HG03571 (cell line): ENCODE data around the gene ARRDC5.
"Not testable (repeated sequence)": the region's sequence is repeated elsewhere in the genome, so short reads cannot be mapped to it uniquely, and the experiment has no call there.

ENCODE experiments used
- ATAC-seq: cut with Tn5 transposase; IDR thresholded peaks from one replicate; pipeline ENCODE4 v1.9.1; 2021; ENCODE audit not compliant: unreplicated experiment

The ARRDC5 gene

GRCh38 chr19:4871711-4872110 lies 31.0 kb downstream of the ARRDC5 start:
- ATAC-seq = no peak

DNA sequence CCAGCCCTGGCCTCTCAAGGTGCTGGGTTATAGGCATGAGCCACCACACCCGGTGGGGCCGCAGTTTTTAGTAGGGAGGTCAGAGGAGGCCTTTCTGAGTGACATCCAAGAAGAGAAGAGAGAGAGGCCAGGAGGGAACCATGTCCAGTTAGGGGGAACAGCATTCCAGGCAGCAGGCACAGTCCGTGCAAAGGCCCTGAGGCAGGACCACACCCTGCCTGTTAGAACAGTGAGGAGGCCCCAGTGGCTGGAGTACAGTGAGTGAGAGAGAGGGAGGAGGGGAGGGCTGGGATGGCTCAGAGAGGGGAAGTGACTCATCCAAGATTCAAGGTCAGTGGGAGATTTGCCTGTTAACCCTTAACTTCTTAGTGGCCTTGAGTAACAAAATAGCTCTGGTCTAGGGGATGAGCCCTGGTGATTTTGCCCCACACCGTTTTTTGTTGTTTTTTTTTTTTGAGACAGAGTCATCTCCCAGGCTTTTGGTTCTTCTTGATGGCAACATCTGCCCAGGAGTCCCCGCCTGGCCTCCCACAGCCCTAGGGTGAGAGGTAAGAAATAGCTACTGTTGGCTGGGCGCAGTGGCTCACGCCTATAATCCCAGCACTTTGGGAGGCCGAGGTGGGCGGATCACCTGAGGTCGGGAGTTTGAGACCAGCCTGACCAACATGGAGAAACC lies 32.5 kb downstream of the ARRDC5 start:
- no peak for ATAC-seq

DNA sequence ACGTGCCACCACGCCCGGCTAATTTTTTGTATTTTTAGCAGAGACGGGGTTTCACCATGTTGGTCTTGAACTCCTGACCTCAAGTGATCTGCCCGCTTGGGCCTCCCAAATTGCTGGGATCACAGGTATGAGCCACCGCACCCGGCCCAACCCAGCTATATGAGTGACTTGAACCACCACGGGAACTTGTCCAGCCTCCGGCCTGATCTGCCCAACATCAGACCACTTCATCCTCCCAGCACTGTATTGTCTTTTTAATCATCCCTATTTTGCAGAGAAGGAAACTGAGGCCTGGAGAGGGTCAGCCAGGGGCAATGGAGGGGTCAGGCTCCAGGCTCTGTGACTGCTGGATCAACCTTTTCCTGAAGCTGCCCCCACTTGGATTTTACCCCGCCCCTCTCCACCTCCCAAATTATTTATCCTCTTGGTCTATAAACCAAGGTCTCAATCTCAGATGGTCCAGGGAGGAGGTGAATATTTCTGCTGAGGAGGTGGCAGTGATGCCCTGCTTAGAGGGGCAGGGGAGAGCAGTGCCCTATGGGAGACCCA lies 34.3 kb downstream of the ARRDC5 start:
- no peak for ATAC-seq

DNA sequence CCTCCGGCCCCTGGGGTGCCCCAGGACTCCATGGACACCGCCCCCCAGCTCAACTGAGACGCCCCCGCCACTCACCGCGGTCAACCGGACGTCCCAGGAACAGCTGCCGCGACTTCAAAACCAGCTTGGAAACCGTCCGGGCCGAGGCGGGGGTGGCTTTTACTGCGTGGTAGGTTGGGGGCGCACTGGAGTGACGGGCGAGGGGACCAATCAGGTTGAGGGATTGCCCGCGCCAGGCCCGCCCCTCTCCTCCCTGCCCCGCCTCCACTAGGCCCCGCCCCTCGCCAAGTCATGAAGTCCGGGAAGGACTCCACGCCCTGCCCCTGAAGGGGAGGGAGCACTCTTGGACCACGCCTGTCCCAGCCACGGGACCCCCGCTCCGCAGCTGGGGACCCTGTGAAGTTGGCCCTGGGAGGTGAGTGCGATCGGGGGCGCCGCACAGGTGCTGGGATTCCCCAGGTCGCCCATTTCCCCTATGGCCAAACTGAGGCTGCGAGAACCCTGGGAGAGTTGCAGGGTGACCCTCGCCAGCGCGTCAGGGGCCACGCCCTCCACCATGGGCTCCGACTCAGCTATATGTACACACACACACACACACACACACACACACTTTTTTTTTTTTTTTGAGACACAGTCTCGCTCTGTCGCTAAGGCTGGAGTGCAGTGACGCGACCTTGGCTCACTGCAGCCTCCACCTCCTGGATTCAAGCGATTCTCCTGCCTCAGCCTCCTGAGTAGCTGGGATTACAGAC lies 35.0 kb downstream of the ARRDC5 start, which contains the start of gene PLIN3:
Gene PLIN3 (minus strand): TSS at position 134 of the 752 bp plus-strand sequence. CDS start 6,273 bp downstream, outside the sequence.
- ATAC-seq = peak; percentile 56

GRCh38 chr19:4866595-4867424 lies 35.9 kb downstream of the ARRDC5 start:
- no peak for ATAC-seq

DNA sequence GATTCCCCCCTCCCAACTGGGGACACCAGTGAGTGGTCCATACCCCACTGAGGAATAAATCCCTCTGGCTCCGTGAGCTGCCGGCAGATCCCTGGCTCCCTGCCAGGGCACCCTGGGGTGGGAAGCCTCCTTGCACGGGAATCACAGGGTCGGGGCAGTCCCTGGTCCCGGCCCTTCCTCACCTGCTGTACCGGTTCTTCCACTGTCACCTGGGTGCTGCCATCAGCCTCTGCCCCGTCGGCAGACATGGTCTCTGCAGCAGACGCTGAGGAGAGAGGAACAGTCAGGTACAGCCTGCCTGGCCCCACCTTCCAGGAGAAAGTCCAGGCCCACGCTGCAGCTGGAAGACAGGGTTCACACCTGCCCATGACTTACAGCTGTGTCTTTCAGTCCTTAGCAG lies 41.5 kb downstream of the ARRDC5 start:
- ATAC-seq = no peak

GRCh38 chr19:4859697-4860096 lies 43.0 kb downstream of the ARRDC5 start:
- no peak for ATAC-seq

DNA sequence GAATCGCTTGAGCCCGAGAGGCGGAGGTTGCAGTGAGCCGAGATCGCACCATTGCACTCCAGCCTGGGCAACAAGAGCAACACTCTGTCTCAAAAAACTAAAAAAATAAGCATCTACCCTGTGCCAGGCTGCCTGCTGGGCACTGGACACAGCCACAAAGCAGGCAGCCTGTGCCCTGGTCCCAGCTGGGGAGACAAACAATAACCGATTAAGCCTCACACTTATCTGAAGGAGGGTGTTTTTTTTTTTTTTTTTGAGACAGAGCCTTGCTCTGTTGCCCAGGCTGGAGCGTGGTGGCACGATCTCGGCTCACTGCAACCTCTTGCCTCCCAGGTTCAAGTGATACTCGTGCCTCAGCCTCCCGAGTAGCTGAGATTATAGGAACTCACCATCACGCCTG lies 46.2 kb downstream of the ARRDC5 start:
- not testable (repeated sequence) for ATAC-seq

- not testable (repeated sequence) for ATAC-seq
Observed at GRCh38 chr19:4853506-4853905, 49.2 kb downstream of the ARRDC5 start.

DNA sequence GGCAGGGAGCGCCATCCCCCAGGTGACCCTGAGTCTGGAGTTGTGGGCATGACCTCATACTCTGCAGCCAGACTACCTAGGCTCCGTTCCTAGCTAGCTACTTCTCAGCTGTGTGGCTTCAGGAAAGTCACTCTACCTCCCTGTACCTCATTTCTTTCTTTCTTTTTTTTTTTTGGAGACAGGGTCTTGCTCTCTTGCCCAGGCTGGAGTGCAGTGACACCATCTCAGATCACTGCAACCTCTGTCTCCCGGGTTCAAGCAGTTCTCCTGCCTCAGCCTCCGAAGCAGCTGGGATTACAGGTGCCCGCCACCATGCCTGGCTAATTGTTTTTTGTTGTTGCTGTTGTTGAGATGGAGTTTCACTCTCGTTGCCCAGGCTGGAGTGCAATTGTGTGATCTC lies 50.2 kb downstream of the ARRDC5 start:
- ATAC-seq = no peak

DNA sequence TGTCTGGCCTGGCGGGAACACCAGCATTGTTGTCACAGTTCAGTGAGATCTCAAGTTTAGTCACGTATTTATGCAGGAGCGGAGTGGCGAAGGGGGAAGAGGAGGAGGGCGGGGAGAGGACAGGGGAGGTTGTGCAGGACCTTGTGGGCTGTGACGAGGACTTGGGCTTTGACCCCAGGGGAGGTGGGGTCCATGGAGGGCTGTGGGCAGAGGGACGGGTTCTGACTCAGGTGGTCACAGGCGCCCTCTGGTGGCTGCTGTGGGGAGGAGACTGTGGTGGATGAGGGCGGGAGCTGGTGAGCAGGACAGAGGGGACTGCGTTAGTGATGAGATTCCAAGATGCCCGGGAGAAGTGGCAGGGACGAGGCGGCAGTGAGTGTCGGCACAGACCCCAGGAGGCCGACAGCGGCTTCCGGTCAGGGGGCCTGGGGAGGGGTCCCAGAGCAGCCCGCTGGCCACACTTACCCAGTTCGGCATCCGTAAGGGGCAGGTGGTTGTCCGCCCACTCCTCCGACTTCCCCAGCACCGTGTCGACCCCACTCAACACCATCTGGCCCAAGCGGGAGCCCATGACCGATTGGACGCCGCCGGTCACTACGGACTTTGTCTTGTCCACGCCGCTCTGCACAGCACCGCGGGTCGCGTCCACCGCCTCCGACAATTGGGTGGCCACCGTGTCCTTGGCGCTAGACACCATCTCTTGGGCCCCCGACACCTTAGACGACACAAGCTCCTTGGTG lies 51.0 kb downstream of the ARRDC5 start:
- ATAC-seq = no peak

DNA sequence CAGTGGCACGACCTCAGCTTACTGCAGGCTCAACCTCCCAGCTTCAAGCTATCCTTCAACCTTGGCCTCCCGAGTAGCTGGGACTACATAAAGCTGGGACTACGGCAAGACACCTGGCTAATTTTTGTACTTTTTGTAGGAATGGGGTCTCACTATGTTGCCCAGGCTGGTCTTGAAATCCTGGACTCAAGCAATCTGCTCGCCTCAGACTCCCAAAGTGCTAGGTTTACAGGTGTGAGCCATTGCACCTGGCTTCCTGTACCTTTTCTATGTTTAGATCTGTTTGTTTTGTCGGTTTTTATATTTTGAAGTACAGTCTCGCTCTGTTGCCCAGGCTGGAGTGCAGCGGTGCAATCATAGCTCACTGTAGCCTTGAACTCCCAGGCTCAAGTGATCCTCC lies 53.7 kb downstream of the ARRDC5 start:
- no peak for ATAC-seq

DNA sequence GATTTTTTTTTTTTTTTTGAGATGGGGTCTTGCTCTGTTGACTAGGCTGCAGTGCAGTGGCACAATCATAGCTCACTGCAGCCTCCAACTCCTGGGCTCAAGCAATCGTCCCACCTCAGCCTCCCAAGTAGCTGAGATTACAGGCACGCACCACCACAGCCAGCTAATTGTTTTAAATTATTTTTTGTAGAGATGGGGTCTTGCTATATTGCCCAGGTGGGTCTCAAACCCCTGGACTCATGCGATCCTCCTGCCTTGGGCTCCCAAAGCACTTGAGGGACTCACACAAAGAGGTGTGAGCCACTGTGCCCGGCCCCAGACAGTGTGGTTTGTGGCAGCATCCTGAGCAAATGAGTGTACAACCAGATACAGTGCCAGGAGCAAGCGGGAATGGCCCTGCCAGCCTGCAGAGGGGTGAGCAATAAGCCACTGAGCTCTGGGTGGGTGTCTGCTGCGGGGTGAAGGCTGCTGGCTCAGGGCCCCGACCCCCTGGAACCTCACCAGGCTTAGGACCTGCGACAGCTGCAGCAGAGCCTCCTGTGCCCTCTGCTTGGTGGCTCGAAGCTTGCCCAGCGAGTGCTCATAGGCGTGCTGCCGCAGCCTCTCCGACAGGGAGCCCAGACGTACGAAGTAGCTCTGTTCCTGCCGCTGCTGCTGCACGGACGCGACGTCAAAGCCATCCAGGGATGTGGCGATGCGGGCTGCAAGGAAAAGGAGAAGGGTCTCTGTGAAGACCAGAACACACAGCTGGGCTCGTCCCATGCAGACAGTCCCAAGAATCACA lies 55.3 kb downstream of the ARRDC5 start:
- ATAC-seq = no peak

DNA sequence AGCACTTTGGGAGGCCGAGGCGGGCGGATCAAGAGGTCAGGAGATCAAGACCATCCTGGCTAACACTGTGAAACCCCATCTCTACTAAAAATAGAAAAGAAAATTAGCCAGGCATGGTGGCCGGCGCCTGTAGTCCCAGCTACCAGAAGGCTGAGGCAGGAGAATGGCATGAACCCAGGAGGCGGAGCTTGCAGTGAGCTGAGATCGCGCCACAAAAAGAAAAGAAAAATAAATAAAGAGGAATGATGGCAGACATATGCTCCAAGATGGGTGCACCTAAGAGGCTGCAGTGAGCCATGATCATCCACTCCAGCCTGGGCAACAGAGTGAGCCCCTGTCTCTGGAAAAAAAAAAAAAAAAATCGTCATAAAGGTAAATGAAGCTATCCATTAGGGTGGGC lies 56.7 kb downstream of the ARRDC5 start:
- not testable (repeated sequence) for ATAC-seq

DNA sequence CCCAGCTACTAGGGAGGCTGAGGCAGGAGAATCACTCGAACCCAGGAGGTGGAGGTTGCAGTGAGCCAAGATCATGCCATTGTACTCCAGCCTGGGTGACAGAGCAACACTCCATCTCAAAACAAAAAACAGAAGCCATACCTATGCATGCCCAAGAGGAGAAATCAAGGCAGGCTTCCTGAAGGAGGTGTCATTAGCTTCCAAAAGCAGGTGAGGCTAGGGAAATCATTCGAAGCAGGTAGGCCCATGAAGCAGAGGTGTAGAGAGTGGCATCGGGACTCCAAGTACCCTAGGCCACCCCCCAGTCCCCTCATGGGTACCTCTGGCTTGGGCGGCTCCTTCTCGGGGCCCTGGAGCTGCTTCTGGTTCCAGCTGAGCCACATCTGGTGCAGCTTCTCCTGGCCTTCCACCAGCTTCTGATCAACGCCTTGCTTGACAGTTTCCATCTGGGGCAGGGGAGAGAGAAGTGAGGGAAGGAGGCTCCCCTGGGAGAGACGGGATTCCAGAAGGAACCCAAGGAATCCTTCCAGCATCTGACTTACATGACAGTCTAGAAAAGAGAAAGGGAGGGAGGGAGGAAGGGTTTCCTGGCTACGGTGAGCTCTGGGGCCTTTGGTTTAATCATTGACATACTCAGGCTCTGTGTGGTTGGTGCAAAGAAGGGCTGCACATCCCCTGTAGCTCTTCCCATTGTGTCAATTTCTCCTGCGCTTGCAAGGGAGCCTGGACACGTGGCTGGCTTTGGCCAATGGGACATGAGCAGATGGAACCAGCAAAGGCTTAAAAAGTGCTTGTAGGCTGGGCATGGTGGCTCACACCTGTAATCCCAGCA lies 58.1 kb downstream of the ARRDC5 start:
- ATAC-seq = no peak

GRCh38 chr19:4843647-4843965 lies 59.1 kb downstream of the ARRDC5 start:
- ATAC-seq = no peak
